ENCODE results near the gene SERF2.
A peak's percentile ranks its signal among the peaks of the same experiment; 100 is the strongest.

SERF2 gene
- total RNA-seq: 137 reads per million, percentile 88 among the genes with 10 or more reads in this experiment

DNA sequence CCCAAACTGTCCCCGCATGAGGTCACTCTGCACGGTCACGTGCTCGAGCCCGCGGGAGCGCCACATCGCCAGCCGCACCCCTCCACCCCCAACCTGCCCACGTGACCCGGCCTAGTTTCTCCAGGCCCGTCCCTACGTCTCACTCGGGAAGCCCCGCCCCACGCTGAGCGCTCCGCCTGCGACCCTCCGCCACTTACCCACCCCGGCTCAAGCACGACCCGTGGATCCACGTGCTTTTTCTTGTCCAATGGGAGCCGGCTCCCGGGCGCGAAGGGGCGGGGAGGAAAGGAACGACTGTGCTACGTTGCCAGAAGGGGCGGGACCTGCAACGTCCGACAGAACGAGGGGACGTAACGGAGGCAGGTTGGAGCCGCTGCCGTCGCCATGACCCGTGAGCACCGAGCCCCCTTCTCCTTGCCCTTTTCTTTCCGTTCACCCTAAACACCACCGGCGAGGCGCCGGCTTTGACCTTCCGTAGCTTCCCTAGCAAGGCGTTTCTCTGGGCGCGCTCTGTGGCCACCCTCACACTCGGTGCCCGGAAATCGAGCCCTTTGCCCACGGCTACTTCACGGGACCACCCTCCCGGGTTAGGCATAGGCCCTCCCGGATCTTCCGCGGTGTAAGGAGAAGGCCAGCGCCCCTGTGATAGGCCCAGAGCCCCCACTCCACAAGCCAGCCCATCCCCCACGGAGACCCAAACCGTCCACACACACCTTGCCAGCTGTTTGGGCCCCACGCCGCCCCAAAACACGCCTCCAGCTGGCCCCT lies at the start of gene SERF2:
Gene SERF2, plus strand, starts transcription at position 328 of the 768 bp plus-strand sequence. Its CDS starts 57 bp downstream, at position 385.
- DNase-seq: peak; percentile 99

DNA sequence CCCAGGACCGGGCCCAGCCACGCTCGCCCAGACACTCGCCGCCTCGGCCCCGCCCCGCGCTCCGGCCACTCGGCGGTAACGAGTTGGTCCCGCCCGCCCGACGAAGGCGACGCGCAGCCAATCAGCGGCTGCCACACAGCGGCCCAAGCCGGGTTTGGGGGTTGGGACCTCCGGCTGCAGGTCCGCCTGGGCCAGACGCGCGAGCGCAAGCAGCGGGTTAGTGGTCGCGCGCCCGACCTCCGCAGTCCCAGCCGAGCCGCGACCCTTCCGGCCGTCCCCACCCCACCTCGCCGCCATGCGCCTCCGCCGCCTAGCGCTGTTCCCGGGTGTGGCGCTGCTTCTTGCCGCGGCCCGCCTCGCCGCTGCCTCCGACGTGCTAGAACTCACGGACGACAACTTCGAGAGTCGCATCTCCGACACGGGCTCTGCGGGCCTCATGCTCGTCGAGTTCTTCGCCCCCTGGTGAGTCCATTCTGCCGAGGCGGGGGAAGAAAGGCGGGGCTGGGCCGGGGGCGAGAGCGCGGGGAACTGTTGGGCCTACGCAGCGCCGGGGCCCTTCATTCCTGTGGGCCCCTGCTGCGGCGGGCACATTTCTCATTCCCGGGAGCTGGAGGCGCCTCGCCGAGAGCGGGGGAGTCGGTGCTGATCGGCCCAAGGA lies 45.7 kb upstream of the SERF2 start, which contains the start of gene PDIA3:
Gene PDIA3, plus strand, starts transcription at position 194 of the 658 bp plus-strand sequence. Its CDS starts 102 bp downstream, at position 296.
- peak; percentile 82 for DNase-seq

DNA sequence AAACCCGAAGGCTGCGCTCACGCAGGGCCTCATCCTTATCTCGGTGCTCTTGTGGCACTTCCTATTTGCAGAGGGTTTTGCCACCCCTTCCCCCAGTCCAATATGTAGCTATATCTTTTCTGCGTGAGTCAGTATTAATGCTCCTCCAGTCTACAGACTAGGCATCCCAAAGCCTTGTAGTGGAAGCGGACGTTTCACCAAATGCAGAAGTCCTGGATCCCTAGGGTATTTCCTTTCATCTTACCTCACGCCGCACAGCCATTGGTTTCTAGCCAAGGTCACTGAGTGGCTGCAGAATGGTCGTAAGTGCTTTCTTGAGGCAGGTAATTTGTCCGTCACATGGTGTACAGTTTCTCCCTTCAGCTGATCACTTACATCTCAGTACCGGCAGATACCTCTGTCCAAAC lies 45.2 kb upstream of the SERF2 start:
- DNase-seq: peak; percentile 7

DNA sequence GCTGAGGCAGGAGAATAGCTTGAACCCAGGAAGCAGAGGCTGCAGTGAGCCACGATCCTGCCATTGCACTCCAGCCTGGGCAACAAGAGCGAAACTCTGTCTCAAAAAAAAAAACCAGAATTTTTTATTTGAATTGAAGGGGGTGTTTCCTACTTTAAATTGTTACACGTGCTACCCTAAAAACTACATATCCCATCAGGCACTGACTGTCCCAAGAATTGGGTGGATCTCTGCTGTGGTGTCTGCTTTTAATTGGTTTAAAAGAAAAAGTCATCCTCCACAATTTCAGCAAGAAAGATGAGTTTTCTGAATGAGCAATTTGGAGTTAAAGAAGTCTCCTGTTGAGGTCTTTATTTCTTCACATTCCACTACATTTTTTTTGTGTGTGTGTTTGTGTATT lies 43.7 kb upstream of the SERF2 start:
- DNase-seq: peak; percentile 8

DNA sequence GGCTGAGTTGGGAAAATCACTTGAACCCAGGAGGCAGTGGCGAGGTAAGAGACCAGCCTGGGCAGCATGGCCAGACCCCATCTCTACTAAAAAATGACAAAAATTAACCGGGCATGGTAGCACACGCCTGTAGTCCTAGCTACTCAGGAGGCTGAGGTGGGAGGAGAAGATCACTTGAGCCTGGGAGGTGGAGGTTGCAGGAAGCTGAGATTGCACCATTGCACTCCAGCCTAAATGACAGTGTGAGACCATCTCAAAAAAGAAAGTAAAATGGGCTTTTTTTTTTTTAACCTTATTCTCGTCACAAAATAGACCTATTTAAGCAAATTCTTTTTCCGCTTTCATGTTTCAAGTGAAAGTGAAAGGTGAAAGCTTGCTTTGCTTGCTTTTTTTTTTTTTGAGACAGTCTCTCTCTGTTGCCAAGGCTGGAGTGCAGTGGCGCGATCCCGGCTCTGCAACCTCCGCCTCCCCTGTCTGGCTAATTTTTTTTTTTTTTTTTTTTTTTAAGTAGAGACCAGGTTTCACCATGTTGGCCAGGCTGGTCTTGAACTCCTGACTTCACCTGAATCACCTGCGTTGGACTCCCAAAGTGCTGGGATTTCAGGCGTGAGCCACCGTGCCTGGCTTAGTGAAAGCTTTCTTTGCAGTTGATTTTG lies 42.3 kb upstream of the SERF2 start:
- DNase-seq: peak; percentile 14

DNA sequence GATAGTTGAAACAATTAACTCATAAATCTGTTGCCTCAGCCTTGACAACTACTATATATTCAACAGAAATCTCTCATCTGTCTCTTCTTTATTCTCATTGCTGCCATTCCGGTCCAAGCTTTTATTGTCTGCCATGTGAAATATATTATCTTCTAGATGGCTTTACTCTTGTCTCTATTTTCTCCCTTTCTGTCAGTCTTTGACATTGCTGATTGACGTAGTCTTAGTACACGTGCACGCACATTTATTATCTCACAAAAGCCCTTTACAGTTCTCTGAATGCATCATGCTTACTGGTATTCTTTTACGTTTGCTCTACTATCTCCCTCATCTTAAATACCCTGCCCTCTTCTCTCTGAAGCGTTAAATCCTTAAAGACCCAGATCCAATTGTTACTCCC lies 40.2 kb upstream of the SERF2 start:
- DNase-seq: no peak

DNA sequence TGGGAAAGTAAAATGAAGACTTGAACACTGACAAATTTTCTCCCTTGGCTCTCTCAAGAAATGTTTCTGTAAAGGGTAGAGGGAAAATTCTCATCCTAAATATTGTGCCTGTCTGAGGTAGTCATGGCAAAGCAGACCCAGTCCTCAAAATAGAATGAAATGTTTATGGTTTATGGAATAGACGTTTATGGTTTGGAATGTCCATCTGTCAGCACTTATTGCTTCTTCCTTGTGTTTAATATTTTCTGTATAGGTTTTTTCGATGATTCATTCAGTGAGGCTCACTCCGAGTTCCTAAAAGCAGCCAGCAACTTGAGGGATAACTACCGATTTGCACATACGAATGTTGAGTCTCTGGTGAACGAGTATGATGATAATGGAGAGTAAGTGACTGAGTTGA lies 29.3 kb upstream of the SERF2 start:
- DNase-seq: no peak

DNA sequence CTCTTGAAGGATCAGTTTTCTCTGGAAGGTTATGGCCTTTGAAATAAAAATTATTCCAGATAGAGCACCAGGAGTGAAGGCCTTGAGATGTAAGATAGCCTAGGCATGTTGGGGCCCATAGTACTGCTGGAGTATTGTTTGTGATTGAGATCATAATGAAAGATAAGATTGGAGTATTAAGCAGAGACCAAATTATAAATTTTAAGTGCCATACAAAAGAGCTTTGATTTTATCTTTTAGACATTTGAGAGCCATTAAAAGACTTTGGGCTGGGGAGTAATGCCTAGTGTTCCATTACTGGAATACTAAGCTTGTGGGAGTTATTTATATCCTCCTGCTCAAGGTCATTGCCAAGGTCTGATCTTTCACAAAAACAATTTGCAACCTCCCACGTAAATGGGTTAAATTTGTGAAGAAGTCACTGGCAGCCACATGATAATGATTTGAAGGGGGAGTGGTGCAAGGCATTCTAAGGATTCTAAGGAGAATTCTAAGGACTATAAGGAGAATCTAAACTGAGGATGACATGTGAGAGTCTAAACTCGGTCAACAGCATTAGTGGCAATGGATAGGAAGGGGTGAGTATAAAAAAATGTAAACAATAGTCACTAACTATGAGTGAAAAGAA lies 28.2 kb upstream of the SERF2 start:
- DNase-seq: no peak

GRCh38 chr15:43769584-43770228 lies 22.4 kb upstream of the SERF2 start:
- DNase-seq: peak; percentile 54

GRCh38 chr15:43771816-43772215 lies 20.3 kb upstream of the SERF2 start:
- no peak for DNase-seq

DNA sequence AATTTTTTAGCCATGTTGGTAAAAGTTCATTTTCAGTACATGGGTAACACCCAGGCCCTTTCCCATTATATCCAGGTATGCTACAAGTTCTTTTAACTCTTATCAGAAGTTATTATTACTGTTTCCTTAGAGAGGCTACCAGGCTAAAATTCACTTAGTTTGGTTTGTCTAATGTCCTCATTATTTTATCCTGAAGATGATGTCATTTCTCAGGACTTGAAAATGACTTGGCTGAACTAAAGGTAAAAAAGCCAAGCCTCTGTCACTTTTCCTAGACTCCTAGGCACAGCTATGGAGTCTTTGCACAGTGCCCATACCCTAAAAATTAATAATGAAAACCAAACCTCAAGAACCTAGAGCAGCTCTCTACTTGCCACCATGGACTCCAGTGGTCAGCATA lies 19.5 kb upstream of the SERF2 start:
- no peak for DNase-seq

DNA sequence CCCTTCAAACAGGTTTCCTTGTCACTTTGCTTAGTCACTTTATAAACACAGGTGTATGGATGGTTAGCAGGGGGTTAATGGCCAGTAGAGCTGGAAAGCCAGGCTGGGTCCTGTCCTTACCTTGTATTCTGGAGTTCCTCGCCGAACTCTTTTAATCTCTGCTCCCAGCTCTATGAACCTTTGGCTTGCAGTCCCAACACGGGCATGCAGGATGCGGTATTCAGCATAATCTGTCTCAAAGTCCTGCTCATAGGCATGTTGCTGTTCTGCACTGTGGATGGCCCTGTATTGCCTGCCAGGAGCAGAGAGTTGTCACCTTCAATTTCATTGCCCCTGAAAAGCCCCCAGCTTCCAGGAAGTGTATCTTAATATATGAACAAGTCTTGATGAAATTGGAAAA lies 18.1 kb upstream of the SERF2 start:
- DNase-seq: no peak

DNA sequence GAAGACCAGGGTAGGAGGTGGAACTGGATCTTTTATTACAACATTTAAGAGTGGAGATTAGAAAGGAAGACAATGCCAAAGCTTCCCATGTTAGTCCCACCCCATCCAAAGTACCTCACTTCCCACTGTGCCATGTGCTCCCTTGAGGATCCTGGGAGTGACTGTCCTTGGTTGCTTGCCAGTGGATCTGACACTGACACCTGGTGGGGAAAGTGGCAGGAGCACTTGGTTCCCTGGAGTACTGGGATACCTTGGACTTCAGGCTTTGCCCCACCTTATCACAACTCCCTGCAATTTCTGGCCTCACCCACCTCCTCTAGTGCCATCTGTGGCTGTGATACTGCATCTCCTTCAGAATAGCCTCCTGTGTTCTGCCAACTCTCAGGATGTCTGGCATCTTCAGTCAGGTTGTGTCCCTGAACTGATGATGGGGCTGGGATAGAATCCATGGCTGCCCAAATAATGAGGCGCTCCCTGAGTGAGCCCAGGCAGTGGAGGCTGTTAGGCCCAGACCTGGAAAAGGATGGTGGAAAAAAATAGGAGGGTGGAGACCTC lies 16.6 kb upstream of the SERF2 start:
- no peak for DNase-seq

DNA sequence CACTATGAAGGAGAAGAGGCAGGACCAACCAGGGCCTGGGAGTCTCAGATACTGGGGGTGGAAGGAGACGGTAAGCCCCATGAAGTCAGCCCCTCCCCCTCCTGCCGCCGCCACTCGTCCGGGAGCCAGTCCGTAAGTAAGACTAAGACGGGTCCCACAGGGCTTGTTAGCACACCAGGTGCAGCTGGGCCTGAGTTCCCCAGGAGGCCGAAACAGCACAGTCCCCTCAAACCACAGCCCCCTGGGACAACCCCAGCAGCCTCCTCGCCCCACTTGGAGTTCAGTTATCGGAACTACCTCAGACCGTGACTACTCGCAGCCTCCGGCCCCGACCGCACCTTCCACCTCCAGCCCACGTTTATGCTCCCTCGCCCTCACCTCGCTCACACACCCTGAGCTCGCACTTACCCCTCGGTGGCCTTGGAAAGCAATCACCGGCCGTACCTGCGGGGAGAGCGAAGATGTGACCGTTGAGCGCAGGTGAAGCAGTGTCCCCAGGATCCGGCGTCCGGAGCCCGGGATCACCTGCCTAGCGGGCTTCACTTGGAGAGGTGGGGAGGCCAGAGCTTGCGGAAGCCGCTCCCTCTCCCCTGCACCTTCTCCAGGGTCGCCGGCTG lies 15.9 kb upstream of the SERF2 start:
- DNase-seq: no peak

DNA sequence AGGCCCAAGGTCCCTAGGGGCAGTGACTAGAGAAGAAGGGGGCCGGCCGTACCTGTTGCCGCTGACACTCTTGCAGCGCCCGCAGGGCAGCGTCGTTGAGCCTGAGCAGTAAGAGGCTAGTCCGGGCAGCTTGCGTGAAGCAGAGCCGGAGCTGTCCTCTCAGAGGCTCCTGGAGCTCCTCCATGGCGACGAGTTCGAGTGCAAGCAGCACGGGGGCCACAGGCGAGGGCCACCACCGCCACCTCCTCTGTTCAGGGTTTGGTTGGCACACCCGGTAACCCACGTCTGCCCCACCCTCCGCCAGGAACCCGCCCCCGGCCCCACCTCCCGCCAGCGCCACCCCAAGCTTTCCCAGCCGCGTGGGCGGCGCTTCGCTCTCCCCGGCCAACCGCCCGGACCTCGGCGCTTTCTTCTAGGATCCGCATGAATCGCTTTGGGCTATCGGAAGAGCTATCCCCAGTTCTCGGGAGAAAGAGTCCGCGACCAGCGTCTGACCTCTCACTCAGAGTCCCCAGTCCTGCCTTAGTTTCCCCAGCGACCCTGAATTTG lies 15.3 kb upstream of the SERF2 start, which contains the start of gene ELL3:
Gene ELL3, minus strand, starts transcription at position 249 of the 549 bp plus-strand sequence. Its CDS starts 65 bp downstream, at position 184.
- DNase-seq: peak; percentile 66

DNA sequence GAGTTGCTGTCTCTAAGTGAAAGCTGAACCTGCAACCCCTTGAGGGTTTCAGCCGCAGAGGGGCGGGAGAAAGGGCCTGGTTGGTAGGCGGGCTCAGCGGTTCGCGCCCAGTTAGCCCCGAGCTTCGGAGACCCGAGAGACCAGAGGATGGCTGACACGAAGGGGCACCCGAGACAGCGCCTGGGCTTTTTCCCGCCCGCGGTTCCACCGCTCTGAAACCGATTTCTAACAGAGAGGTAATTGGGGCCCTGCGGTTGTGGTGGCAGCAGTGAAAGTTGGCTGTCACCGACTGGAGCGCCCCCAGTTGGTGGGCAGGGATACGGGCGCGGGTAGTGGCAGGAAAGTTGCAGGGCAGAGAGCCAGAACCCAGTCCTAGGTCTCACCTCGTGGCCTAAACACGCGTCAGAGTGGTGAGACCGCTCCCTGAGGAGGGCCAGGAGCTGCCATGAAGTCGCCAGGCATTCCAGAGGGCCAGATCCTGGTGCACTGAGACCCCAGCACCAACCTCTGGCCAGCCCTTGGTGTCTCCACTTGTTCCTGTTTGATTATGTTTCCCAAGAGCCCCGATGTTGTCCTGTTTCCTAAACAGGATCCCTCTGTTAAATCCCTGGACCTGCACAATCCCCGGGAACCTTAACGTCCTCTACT lies 14.7 kb upstream of the SERF2 start:
- peak; percentile 78 for DNase-seq

DNA sequence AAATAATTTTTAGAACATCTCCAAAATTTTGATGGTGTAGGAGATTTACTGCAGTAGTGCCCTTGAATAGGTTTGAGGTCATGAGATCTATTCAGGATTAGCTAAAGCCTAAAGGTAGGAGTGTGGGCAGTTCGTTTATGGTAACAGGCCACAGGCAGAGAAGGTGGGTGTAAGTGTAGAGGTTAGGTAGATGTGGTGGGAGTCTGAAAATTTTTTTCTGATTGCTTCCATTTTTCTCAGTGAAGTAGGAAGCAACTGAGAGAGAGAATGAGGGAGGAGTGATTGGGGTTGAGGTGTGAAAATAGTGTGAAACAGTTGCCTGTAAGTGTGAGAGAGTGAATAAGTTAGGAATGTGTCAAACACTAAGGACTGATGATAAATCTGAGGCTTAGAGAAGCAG lies 13.1 kb upstream of the SERF2 start:
- DNase-seq: no peak

DNA sequence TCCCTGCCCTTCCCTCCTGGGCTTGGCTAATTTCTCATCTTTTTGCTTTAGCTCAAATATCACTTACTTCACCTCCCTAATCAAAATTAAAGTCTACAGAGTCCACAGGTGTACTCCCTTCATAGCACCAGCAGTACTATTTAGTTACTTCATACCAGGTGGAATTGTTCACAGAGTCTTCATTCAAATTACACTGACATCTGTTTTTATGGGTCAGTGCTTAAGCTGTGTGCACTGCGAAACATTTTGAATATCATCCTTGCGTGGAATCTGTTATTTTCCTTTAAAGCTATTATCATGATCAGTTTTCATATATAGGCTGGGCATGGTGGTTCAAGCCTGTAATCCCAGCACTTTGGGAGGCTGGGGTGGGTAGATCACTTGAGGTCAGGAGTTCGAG lies 2.7 kb upstream of the SERF2 start:
- DNase-seq: no peak

DNA sequence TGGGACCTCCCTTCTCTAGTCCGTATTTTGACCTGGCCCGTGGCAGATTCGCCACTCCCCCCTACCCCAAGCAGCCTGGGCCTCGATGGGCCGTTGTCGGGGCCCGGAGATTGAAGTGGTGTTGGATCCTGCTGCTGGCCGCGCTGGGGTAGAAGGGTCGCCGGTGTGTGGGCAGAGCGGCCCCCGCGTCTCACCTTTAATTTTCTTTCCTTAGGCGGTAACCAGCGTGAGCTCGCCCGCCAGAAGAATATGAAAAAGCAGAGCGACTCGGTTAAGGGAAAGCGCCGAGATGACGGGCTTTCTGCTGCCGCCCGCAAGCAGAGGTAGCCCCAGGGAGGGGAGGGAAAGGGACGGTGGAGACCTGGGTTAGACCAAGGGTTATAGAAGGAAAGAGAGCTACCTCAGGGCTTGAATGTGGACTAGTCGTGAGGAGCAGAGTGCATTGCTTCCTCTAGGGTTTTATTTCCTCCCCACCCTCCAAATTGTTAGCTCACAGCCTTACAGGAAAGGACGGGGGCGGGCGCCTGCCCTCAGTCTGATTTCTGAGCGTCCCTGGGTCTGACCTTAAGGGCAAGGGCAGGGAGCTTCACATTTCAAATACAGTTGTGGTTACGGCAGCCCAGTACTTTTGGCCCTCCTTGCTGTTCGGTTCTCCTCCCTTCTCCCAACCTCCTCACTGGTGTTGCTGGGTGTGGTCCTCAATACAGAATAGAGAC lies 799 bp downstream of the SERF2 start:
- DNase-seq: no peak

DNA sequence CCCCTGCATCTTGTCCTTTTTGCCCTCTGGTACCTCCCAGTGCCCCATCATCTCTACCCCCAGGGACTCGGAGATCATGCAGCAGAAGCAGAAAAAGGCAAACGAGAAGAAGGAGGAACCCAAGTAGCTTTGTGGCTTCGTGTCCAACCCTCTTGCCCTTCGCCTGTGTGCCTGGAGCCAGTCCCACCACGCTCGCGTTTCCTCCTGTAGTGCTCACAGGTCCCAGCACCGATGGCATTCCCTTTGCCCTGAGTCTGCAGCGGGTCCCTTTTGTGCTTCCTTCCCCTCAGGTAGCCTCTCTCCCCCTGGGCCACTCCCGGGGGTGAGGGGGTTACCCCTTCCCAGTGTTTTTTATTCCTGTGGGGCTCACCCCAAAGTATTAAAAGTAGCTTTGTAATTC lies 1.5 kb downstream of the SERF2 start:
- no peak for DNase-seq
